HG03521 (cell line): ENCODE measurements around the gene GLDC.

Source experiments
- ATAC-seq: cut with Tn5 transposase; IDR thresholded peaks from one replicate; pipeline ENCODE4 v1.9.1; 2021; ENCODE audit warnings: mild to moderate bottlenecking, moderate library complexity; ENCODE audit not compliant: unreplicated experiment

The GLDC gene

DNA sequence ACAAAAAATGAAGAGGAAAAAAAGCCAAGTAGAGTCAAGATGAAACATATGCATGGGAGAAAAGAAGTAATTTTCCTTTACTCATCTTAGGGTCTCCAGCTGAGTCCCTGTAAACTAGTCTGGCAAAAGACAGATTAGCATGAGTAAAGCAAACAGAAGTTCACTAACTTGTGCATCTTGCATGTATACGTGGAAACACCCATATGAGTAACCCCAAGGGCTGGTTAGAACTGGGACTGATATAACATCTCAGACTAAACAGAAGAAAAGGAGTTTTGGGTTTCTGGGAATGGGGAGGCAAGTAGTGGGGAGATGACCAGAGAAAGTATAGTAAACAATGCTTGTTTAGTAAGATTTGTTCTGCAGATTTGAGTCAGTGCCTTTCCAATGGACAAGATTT is 20.1 kb upstream of the GLDC start:
- no peak for ATAC-seq

DNA sequence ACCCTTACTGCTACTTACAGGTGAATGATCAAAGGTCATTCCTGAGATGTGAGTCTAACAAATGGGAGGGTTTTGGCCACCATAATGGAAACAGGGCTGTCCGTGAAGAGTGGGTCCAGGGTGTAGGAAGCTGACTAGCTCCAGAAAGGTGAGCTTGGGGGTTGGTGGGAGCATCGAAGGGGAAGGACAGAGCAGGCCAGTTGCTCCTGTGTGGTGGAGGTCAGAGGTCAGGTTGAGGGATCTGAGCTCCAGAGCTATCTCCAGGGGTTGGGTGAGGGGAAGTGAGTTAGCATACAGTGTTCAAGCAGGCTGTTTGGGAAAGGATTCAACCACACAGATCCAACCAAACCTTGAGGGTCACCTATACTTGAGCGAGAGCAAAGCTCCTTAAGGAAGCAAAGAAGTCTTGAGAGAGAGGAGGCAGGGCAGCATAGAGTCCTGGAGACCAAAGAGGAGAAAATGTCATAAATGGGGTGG is 18.7 kb upstream of the GLDC start:
- no peak for ATAC-seq

DNA sequence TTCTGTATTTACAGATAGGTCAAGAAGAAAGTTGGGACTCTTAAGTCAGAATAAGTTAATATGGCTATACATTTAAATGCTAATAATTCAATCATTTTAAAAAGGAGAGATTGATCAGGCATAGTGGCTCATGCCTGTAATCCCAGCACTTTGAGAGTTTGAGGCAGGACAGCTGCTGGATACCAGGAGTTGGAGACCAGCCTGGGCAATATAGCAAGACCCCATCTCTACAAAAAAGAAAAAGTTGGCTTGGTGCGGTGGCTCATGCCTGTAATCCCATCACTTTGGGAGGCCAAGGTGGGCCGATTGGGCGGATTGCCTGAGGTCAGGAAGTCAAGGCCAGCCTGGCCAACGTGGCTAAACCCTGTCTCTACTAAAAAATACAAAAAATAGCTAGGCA is 15.0 kb upstream of the GLDC start:
- no peak for ATAC-seq

DNA sequence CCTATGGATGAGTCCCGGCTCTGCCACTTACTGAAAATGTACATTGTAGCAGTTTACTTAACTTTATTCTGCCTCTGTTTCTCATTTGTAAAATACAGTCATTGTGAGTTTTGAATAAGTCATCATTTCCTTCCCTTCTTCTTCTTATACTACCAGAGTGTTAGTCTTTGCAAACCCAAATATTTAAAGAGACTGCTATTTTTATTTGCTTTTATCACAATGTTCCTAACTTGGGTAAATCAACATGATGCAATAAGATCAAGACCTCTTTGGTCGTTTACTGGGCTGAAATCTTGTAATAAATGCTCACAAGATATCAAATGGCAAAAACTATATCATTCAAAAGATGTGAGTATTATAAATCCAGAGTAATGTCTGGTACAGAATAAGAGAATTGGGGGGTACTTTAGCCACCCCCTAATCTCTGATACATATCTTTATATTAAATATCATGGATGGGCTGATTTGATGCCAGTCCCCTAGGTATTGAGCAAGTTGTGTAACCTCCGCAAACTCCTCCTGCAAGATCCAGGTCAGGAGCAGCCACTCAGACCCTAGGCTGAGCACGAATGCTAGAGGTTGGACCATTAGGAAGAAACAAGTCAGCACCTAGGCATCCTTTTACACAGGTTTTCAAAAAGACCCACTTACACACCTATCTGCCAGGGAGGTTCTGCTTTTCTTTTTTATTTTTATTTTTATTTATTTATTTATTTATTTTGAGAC is 13.3 kb upstream of the GLDC start:
- no peak for ATAC-seq

DNA sequence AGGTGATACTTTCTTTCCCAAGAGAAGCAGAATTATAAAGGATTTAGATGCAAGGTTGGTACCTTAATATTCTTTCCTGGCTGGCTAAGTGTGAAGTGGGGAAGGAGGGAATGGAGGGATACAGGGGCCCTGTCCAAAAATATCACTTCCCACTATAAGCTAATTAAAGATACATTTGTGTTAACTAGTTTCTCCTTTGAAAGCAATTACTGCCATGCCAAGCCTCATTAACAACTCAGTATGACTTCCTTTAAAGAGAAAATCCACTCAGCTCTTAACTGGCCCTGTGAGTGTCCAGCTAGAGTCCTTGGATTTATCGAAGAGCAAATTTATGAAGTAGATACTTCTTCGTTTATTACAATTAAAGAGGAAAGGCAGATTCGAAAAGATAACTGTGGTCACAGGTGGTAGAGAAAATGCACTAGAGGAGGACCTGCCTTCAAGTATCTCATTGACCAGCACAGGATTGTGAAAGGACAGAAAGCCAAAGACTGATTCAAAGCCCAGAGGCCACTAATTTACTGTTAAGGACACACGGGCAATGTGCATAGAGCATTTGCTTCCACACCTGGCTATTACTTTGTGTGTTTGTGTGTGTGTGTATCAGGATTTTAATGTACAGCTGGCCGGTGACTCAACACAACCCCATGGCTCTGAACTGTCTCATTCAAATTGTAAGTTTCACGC is 11.2 kb upstream of the GLDC start:
- no peak for ATAC-seq

DNA sequence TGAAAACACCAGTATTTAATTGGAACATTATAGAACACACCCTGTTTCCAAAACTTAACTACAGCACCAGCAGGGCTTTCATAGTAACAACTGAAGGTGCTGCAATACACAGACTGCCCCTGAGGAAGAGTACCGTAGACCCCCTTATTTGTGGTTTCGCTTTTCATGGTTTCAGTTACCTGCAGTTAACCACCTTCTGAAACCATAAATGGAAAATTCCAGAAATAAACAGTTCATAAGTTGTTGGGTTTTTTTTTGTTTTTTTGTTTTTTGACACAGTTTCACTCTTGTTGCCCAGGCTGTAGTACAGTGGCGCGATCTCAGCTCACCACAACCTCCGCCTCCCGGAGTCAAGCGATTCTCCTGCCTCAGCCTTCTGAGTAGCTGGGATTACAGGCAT is 9.5 kb upstream of the GLDC start:
- peak; percentile 93 for ATAC-seq

DNA sequence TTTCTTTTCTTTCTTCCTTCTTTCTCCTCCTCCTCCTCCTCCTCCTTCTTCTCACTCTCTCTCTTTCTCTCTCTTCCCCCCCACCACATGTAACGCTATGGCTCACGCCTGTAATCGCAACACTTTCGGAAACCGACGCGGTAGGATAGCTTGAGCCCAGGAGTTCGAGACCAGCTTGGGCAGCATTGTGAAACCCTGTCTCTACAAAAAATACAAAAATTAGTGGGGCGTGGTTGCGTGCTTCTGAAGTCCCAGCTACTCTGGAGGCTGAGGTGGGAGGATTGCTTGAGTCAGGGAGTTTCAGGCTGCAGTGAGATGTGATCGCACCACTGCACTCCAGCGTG is 736 bp upstream of the GLDC start:
- no peak for ATAC-seq

DNA sequence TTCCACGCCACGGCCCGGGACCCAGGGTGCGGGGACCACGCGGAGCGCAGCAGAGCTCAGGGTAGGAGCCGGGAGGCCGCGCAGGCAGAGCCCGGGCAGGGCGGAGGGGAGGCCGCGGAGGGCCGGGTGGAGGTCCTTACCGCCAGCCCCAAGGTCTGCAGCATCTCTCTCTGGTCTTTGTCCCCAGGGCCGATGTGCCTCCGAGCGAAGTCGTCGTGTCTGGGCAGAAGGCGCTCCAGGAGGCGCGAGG is 499 bp downstream of the GLDC start:
- ATAC-seq, result peak; percentile 35

DNA sequence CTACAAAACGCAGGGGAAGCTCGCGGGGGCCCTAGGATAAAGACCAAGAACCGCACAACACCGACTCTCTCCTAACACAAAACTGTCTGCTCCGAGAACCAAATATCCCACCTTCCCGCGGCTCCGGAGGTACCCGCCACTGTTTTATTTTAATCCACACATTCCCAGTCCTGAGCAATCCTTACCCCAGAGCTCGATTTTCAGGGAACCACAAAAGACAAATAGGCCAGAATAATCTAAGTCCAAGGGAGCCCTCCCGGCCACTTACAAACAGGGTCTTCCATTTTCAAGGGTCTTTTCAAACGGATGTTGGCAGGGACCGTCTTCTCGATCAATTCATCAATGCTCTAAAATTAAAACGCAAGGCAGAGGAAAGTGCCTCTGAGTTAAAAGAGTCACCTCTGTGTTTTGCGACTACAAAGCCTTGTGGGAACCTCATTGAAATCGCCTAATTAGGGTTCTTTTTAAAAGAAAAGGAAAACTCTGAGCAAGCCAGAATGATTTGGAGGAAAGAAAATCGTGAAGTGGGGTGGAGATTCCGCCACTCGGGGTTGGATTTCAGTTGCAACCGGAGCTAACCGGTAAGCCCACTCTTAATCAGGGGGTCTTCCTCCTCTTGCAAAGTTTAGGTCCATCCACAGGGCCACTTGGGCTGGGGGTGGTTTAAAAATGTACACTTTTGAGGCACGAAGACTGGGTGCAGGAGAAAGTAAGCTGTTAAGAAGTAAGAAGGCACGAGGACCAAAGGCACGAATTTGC is 1.0 kb downstream of the GLDC start:
- ATAC-seq, result no peak

DNA sequence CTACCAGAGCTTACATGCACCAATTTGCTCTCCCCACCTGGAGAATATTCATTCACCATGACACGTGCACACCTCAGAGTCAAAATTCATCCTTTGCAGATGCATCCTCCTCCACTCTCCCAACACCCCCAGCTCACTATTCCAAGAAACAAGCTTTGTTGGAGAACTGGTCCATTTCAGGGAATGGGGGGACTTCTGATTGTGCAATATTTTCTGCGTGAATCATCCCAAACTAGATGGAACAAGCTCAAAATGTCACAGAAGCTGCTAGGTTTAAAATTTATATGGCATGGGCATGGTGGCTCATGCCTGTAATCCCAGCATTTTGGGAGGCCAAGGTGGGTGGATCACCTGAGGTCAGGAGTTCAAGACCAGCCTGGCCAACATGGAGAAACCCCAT is 3.6 kb downstream of the GLDC start:
- ATAC-seq, result no peak

DNA sequence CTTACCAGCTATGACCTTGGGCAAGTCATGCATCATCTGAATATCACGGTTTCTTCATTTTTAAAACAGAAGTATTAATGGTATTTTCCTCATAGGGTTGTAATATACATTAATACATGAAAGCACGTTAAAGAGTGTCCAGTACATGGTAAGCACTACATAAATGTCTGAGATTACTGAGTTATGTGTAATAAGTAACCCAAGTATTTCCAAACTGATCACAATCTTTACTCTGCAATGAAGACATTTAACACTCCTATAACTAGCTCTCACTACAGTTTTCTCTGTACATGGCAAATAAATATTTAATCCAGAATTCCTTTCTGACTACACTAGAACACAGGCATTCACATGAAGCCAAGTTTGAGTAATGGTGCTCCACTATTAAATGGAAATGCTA is 4.0 kb downstream of the GLDC start:
- ATAC-seq, result no peak

DNA sequence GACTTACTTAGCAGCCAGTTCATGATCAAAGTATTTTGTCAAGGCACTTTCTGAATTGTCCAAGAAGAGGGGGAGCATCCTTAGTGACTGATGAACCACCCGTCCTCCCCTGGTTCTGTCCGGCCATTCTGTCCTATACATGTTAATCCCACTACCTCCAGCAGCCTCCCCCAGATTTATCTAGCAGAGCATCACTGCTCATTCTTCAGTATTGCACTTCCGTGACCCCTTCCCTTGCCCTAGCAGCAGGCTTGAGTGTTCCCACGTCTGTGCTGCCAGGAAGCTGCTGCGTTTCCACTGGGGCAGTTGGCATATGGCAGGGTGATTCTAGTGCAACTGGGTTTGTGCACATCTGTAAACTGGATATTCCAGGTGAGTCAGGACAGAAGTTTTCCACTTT is 4.5 kb downstream of the GLDC start:
- no peak for ATAC-seq

DNA sequence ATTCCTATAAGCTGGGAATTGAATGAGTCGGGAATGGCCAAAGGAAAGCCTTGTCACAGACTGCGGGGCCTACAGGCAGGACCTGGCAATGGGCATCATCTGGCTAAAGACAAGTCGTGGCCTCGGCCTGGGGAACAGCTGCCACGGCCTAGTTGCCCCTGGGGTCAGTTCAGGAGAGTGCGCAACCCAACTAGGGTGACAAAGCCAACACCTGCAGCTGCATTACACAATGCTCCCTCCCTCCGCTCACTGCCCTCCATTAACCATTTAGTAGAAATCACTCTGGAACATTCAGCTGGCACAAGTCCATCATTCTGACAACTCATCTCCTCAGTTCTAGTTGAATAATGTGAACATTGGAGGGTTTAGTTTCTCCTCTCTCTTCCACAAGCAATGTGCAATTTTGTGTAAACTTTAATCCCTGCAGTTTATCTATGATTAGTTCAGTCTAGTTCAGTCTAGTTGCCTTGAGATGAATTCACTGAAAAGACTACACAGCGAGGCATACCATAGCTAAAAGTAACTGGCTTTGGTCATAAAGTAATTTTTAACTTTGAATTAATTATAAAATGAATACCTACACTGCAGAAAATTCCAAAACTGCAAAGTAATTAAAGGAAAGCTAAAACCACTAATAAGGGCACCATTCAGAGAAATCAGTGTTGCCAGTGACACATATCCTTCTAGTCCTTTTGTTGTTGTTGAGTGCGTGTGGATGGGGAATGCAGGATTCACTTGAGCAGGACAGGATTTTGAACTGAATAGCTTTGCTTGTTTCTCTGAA is 5.1 kb downstream of the GLDC start:
- ATAC-seq, result no peak

DNA sequence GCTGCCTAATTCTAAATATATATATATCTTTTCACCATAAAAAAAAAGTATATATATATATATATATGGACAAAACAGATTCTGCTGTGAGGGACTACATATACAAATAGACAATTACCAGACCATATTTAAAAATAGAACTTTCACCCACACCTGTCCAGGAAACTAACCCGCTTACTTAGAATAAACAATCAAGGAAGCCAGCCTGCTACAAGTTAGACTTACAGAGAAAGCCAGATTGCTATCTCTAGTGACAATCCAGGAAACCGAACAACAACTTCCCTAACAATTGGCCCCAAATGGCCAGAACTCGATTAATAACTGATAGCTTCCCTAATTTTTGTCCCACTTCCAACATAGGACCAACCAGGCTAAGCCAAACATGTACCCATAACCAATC is 5.9 kb downstream of the GLDC start:
- no peak for ATAC-seq

DNA sequence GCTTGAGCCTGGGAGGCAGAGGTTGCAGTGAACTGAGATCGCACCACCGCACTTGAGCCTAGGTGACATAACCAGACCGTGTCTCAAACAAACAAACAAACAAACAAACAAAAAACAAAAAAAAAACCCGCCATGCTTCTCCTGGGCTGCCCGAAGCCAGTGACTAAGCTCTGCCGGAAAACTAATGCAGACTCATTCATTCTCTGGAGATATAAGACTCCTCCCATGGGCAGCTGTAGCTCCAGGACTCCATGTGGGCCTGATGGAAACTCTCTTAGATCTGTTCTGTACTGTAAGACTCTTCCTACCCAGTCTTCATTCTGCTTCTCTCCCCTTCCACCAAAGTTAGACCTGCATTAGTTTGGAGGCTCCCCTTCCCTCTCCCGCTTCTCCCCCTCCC is 11.1 kb downstream of the GLDC start:
- ATAC-seq, result no peak

DNA sequence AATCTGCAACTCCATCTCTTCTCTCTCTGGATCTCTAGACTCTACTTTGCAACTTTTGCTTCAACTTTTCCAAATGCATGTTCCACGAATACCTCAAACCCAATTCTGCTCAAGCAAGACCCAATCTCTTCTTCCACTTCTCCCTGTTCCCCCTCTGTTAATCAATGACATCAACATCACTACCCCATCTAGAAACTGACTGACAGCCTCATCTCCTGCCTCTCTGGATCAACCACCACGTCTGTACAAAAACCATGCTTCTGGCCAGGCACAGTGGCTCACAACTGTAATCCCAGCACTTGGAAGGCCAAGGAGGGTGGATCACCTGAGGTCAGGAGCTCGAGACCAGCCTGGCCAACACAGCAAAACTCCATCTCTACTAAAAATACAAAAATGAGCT is 12.2 kb downstream of the GLDC start:
- no peak for ATAC-seq

DNA sequence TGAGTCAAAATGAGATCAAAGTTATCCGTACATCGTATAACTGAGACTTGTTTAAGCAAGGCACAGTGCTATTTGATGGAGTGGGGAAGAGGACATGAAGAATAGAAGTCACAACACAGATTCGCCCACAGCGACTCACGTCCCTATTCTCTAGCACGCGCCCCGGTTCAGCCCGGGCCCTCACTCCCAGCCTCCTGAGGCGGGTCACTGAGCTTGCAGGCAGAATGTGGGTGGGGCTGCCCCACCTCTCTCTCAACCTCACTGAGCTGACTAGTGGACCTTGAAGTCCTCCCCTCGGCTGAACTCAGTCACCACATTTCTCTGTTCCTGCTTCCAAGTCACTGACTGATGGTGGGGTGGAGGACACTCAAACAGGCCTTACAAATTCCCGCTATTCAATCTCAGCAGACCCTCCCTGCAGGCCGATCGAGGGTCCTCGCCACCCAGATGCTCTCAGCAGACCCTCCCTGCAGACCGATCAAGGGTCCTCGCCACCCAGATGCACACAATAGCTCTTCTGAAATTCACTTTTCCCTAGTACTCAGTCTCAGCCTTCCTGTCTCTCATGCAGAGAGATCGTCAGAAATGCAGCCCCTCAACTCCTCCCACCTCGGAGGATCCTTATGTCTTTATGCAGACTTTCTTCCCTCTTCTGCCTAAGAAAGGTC is 12.9 kb downstream of the GLDC start:
- peak; percentile 82 for ATAC-seq

DNA sequence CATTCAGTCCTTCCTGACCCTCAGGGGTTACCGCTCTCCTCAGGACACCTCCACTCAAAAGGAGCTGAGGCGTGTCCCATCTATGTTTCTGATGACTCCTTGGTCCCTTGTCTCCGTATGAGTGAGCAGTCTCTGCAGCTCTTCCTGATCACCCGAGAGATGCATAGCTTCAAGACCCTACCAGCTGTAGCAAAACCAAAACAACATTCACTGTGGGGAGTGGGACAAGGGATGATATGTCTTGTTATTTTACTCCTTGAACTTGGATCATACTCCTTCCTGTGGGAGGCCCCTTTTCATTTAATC is 14.4 kb downstream of the GLDC start:
- ATAC-seq, result peak; percentile 31

DNA sequence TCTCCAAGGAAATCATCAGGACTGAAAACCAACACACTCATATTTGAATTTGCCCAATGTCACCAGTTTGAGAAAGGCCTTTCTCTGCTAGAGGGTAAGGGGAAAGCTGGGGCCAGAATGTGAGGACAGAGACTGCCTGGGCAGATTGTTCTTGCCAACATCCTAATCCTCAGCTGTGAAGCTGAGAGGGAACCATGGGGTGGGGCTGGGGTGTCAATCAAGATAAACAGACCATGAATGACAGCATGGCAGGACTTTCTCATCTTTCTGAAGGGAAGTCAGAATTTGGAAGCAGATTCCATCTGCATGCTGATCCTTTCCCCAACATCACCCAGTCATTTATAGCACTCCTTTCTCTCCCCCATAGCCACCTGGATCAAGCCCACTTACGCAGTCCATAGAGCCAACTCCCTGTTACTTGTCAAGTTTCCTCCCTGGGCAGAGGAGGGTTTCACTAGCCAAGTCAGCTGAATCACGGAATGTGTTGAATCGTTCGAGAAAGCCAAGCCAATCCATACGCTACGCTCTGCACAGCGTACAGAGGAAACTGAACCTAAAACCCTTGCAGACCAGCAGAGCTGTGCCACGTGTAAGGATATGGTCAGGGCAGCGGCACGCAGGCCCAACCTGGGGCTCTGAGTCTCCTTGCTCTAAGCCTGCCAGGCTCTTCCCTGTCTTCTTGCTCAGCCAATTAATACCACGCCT is 14.9 kb downstream of the GLDC start:
- ATAC-seq, result peak; percentile 76

DNA sequence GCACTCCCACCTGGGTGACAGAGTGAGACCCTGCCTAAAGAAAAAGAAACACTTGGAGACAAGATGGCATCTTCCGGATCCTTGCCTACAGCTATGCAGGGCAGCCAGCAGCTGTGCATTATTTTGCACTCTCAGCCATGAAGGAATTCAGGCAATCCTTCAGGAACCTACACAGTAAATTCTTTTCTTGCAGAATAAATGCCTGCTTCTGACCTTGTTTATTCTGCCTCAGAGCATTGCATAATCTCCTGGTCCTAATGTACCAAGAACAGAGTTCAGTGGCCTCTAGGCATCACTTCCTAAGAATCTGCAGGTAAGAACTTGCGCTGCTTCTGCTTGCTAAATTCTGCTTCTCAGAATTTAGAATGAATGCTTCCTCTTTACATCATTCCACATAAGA is 16.8 kb downstream of the GLDC start:
- ATAC-seq, result no peak

DNA sequence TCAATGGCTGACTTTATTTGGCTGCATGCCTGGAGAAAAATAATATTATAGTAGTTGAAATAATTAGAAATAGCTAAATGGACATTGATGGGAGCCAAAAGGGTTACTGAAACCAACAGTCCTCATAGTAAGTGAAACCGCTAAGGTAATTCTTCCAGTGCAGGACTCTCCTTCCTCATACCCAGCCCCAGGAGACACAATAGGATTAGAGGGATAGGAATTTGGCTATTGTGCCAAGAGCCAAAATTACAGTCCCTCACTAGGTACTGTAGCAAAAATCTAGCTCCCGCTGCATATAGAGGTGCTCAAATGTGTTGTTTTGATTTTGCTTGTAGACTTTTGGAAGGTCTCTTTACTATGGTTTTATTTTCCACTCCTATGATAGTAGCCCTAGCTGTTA is 20.2 kb downstream of the GLDC start:
- no peak for ATAC-seq
